GM12865 (cell line): Measurements from ENCODE around the gene CGNL1.

Experiments
- DNase-seq: peaks from one replicate; pipeline ENCODE4 v3.0.0; 2010; ENCODE audit warnings: low read depth
- H3K4me3 ChIP-seq: 2 replicates; pipeline ENCODE4 v1.5.1; 2011; ENCODE audit warnings: mild to moderate bottlenecking, low read depth, low read length, control low read depth
- TF ChIP-seq, protein P1 (sequence below): IDR thresholded peaks from 2 replicates; pipeline ENCODE4 v1.5.1; 2011; ENCODE audit warnings: low read length, control low read depth, low read depth, inconsistent platforms; ENCODE audit not compliant: insufficient read depth; ENCODE audit errors: missing control alignments

Gene CGNL1

DNA sequence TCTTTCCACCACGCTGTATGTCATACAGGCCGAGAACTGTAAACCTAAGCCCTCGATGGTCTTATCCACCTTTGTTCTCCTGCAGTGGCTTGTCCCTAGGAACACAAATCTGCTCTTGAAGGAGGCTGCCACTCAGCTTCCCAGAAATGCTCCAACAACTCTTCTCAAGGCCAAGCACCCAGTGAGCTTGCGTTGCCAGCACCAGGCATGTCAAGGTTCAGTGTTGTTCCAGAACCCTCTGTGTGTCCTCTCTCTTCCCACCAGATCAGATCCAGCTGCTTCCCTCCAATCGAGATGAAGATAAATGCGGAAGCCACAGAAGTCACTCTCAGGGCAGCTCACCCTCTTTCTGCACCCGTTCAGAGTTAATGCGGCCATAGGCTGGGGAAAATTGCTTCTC is 204.1 kb downstream of the CGNL1 start:
- TF ChIP-seq, protein P1, sequence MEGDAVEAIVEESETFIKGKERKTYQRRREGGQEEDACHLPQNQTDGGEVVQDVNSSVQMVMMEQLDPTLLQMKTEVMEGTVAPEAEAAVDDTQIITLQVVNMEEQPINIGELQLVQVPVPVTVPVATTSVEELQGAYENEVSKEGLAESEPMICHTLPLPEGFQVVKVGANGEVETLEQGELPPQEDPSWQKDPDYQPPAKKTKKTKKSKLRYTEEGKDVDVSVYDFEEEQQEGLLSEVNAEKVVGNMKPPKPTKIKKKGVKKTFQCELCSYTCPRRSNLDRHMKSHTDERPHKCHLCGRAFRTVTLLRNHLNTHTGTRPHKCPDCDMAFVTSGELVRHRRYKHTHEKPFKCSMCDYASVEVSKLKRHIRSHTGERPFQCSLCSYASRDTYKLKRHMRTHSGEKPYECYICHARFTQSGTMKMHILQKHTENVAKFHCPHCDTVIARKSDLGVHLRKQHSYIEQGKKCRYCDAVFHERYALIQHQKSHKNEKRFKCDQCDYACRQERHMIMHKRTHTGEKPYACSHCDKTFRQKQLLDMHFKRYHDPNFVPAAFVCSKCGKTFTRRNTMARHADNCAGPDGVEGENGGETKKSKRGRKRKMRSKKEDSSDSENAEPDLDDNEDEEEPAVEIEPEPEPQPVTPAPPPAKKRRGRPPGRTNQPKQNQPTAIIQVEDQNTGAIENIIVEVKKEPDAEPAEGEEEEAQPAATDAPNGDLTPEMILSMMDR: no peak
- DNase-seq: no peak
- no peak overlapping the region for H3K4me3 ChIP-seq

DNA sequence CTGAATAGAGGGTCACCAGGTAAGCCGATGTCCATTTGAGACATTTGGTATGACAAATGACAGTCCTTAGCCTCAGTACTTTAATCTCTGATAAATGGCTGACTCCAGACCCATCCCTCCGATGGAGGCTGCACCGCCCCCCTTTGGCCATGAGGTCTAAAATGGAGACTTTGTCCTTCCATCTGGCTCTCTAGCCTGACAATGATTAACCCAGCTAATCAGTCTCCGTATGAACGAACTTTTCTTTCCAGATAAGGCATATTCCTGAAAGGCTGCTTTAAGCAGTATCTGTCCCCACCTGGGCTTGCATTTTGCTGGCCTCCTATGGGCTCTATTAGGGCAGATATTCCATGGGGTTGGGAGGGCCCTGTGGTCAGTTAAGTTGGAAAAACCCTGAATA is 204.6 kb downstream of the CGNL1 start:
- no peak for DNase-seq
- no peak overlapping the region for H3K4me3 ChIP-seq
- TF ChIP-seq, protein P1: no peak

DNA sequence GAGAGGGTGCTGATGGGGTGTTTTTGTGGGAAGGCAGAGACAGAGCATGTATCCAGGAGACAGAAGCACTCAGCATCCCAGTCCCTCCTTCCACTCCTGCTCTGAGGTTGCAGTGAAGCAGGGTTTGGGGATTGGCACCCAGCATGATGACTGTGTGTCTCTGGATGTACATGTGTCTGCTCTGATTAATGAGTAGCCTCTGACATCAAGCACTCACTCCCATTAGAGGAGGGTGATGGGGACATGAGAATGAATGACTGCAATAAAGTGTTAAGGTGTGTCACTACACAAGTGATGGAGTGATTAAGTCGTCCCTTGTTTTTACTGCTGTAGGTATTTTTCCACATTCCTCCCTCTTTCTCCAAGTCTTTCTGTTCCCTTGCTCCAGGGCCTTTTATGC is 205.8 kb downstream of the CGNL1 start:
- no peak for DNase-seq
- TF ChIP-seq, protein P1: no peak
- H3K4me3 ChIP-seq: no peak overlapping the region

DNA sequence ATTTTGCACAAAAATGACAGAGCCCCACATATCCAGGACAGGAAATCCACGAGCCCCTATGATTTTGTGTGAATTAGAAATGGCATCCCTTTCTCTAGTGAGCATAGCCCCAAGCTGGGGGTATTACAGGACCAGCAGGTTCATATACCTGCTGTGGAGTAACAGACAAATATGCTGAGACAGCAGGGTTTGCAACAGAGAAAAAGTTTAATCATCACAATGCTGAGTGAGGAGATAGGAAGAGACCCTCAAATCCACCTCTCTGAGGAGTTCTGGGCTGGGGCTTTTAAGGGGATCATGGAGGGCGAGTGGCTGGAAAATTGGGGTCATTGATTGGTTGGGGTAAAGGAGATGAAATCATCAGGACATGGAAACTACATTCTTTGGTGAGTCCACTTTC is 207.0 kb downstream of the CGNL1 start:
- no peak for DNase-seq
- TF ChIP-seq, protein P1: no peak
- no peak overlapping the region for H3K4me3 ChIP-seq

DNA sequence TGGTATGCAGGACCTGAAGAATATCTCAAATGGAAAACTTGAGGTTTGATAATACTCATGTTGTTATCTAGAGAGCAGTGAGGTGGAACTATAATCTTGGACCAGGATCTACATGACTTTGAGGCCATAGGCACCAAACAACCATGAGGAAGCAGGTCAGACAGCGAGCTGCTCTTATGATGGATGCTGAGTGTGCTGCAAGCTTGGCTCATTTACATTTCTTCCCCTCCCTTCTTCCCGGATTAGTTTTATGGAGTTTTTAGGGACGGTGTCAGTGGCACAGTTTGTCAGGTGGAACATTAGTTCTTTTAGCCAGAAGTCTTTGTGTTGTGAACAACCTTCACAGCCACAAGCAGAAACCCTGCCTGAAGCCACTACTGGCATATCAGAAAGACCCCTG is 207.4 kb downstream of the CGNL1 start:
- no peak for DNase-seq
- no peak overlapping the region for H3K4me3 ChIP-seq
- TF ChIP-seq, protein P1: no peak

DNA sequence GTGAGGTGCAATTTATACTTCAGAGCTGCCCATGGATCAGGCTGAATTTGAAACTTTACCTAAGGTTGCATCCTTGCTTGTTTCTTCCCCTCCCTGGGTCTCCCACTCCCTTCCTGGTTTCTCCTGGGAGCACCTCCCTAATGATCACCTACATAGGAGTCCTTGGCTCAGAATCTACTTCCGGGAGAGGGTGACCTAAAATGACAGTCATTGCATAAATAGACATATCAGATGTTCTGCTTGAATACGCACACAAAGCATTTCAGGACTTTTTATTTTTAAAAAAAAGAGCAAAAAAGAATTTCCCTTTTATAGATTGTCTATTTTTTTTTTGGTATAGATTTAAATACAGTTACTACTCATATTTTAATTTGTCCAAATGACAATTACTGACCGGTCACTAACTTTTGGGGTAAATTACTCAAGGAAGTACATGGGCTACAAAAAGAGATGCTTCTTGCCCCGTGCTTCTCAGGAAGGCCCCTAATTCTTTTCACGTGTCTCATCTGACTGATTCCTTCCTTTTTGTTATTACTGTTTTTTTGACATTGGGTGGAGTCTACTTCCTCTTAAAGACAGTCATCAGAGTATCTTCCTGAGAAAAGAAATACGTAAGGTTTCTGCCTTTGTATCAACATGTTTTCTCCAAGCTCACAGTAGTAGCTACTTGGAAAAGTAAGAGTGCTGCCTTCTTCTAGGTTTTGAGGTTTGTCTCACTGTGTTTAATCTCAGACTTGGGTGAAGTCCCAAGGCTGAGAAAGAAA is 210.5 kb downstream of the CGNL1 start:
- TF ChIP-seq, protein P1: no peak
- no peak overlapping the region for H3K4me3 ChIP-seq
- DNase-seq: no peak

DNA sequence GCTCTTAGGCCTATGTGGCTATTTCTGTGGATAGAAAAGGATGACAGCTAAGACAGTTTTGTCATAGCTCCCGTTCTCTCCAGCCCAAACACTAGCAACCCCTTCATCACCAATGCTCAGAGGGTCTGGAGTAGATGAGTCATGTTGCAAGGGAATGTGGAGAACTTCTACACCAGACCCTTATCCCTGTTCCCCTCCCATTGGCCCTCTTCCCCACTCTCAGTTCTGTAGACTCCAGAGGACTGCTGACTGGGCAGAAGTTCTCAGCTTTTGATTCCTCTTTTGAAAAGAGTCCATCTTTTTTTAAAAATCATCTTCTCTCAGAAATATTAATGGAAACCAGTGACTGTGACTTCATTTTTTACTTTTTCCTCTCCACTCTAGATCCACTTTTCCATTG is 213.0 kb downstream of the CGNL1 start:
- TF ChIP-seq, protein P1: no peak
- no peak overlapping the region for H3K4me3 ChIP-seq
- DNase-seq: no peak
